Measurements from ENCODE around the gene FLRT3.

The FLRT3 gene

DNA sequence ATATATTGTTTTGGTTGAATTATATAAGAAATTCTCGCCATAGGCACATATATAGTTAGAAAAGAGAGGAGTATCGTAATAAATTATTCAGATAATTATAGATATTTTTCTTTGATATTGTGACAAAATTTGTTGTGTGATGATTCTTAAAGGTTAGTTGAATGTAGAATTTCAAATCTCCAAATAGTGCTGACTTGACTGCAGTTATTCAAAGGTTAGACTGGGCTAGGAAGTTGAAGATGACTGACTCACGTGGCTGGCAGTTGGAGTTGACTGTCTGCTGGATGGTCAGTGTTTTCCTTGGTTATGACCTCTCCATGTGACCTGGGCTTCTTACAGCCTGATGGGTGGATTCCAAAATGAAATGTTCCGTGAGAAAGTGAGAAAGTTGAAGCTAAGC, 55.3 kb downstream of the FLRT3 start:
- no peak overlapping the region for H3K4me3 ChIP-seq (ENCODE audit: control insufficient read depth in 1 of 7, extremely low read depth in 1 of 7, insufficient read depth in 4 of 7, low read depth in 2 of 7, low read length in 6 of 7)
- H3K27me3 ChIP-seq (replicated peaks in 2 of 5; ENCODE audit: control insufficient read depth in 4 of 5, insufficient read depth in 5 of 5, low read length in 4 of 5) = no peaks in the 10 kb centered on the region
- CTCF ChIA-PET = no interaction called here
- no peaks in the 10 kb centered on the region for H3K9me3 ChIP-seq (ENCODE audit: control extremely low read depth in 1 of 5, control insufficient read depth in 4 of 5, insufficient read depth in 2 of 5, low read depth in 1 of 5, low read length in 4 of 5)
- H3K36me3 ChIP-seq (ENCODE audit: control insufficient read depth in 4 of 4, insufficient read depth in 4 of 4, low read length in 3 of 4) = no peaks in the 10 kb centered on the region
- H3K4me1 ChIP-seq (ENCODE audit: control extremely low read depth in 1 of 4, control insufficient read depth in 4 of 4, insufficient read depth in 4 of 4, low read length in 3 of 4) = no peaks in the 10 kb centered on the region
- WGBS (ENCODE audit: insufficient coverage) = 100% methylated on average over 2 of the region's 4 CpGs
- POLR2A ChIA-PET = no interaction called here
- DNase-seq = no peak
- H3K27ac ChIP-seq (ENCODE audit: insufficient read depth in 1 of 2, low read depth in 1 of 2, low read length in 2 of 2, poor library complexity in 1 of 2, severe bottlenecking in 2 of 2) = no peak overlapping the region
